ENCODE results near the gene SMO. TPM values are rescaled to one million over a fixed set of nuclear protein-coding genes. Genes with fewer than 3 reads are reported as not detected.
"Not testable (repeated sequence)": the region's sequence is repeated elsewhere in the genome, so short reads cannot be mapped to it uniquely, and the experiment has no call there.

The SMO gene
- total RNA-seq, 1 experiment from 2014 or later = 40.5 TPM

GRCh38 chr7:129163875-129164544, 24.4 kb upstream of the SMO start:
- Histone ChIP-seq H3K4me1 (no peaks in the 10 kb centered on the region), H3K27me3 (no peaks in the 10 kb centered on the region), H3K4me3 (no peak overlapping the region), H3K36me3 (peaks cover 7% of the 10 kb centered on the region), H3K27ac (no peak overlapping the region), H3K9me3 (replicated peaks) (no peaks in the 10 kb centered on the region)
- peak in 1 of 2 experiments; percentile 73 for DNase-seq

GRCh38 chr7:129166745-129167144, 21.7 kb upstream of the SMO start:
- Histone ChIP-seq H3K4me1 (no peaks in the 10 kb centered on the region), H3K27ac (no peak overlapping the region), H3K36me3 (peaks cover 7% of the 10 kb centered on the region), H3K9me3 (replicated peaks) (no peaks in the 10 kb centered on the region), H3K27me3 (no peaks in the 10 kb centered on the region), H3K4me3 (no peak overlapping the region)
- DNase-seq = no peak

GRCh38 chr7:129167817-129168216, 20.6 kb upstream of the SMO start:
- H3K36me3 ChIP-seq = peaks cover 7% of the 10 kb centered on the region
- no peaks in the 10 kb centered on the region for H3K27me3 ChIP-seq
- H3K4me1 ChIP-seq = no peaks in the 10 kb centered on the region
- DNase-seq = no peak
- H3K9me3 ChIP-seq (replicated peaks) = no peaks in the 10 kb centered on the region
- no peak overlapping the region for H3K4me3 ChIP-seq
- no peak overlapping the region for H3K27ac ChIP-seq

GRCh38 chr7:129168231-129169021, 20.0 kb upstream of the SMO start:
- Histone ChIP-seq H3K9me3 (replicated peaks) (no peaks in the 10 kb centered on the region), H3K36me3 (peaks cover 7% of the 10 kb centered on the region; the same call in 1 of the 2 replicates), H3K27me3 (no peaks in the 10 kb centered on the region), H3K4me1 (no peaks in the 10 kb centered on the region), H3K27ac (no peak overlapping the region), H3K4me3 (no peak overlapping the region)
- DNase-seq = no peak

GRCh38 chr7:129169171-129169671, 19.2 kb upstream of the SMO start:
- DNase-seq = no peak
- no peak overlapping the region for H3K27ac ChIP-seq
- no peak overlapping the region for H3K4me3 ChIP-seq
- no peaks in the 10 kb centered on the region for H3K9me3 ChIP-seq (replicated peaks)
- peaks cover 7% of the 10 kb centered on the region; the same call in 1 of the 2 replicates for H3K36me3 ChIP-seq
- no peaks in the 10 kb centered on the region for H3K4me1 ChIP-seq
- H3K27me3 ChIP-seq = no peaks in the 10 kb centered on the region

- Histone ChIP-seq H3K27me3 (no peaks in the 10 kb centered on the region), H3K4me3 (no peak overlapping the region), H3K4me1 (no peaks in the 10 kb centered on the region), H3K36me3 (peaks cover 7% of the 10 kb centered on the region; the same call in 1 of the 2 replicates), H3K9me3 (replicated peaks) (no peaks in the 10 kb centered on the region), H3K27ac (no peak overlapping the region)
- DNase-seq = no peak
Measured at GRCh38 chr7:129169686-129170440, 18.6 kb upstream of the SMO start.

- H3K4me3 ChIP-seq = no peak overlapping the region
- no peak for DNase-seq
Measured at GRCh38 chr7:129170441-129171021, 17.9 kb upstream of the SMO start.

GRCh38 chr7:129173861-129174260, 14.6 kb upstream of the SMO start:
- H3K9me3 ChIP-seq (replicated peaks); DNase-seq; H3K27me3 ChIP-seq; H3K27ac ChIP-seq; H3K4me1 ChIP-seq; H3K4me3 ChIP-seq; H3K36me3 ChIP-seq: not testable (repeated sequence)

More at GRCh38 chr7:129170441-129171021, 17.9 kb upstream of the SMO start:
- Histone ChIP-seq H3K27me3 (no peaks in the 10 kb centered on the region), H3K27ac (no peak overlapping the region), H3K36me3 (peaks cover 3% of the 10 kb centered on the region; the same call in 1 of the 2 replicates), H3K4me1 (no peaks in the 10 kb centered on the region), H3K9me3 (replicated peaks) (no peaks in the 10 kb centered on the region)

GRCh38 chr7:129176916-129177710, 11.3 kb upstream of the SMO start:
- Histone ChIP-seq H3K4me1 (no peaks in the 10 kb centered on the region), H3K4me3 (no peak overlapping the region), H3K9me3 (replicated peaks) (no peaks in the 10 kb centered on the region; the same call in 1 of the 2 replicates), H3K27me3 (no peaks in the 10 kb centered on the region), H3K27ac (no peak overlapping the region), H3K36me3 (no peaks in the 10 kb centered on the region)
- no peak for DNase-seq

GRCh38 chr7:129184981-129185670, 3.3 kb upstream of the SMO start:
- DNase-seq = peak; percentile 43 to 55
- H3K27me3 ChIP-seq = no peaks in the 10 kb centered on the region
- peaks cover 4% of the 10 kb centered on the region for H3K4me1 ChIP-seq
- H3K9me3 ChIP-seq (replicated peaks) = no peaks in the 10 kb centered on the region
- no peak overlapping the region for H3K4me3 ChIP-seq
- H3K27ac ChIP-seq = no peak overlapping the region
- no peaks in the 10 kb centered on the region for H3K36me3 ChIP-seq

GRCh38 chr7:129186749-129187260, 1.6 kb upstream of the SMO start:
- Histone ChIP-seq H3K9me3 (replicated peaks) (no peaks in the 10 kb centered on the region), H3K4me1 (peaks cover 9% of the 10 kb centered on the region), H3K27ac (no peak overlapping the region), H3K27me3 (no peaks in the 10 kb centered on the region), H3K36me3 (no peaks in the 10 kb centered on the region), H3K4me3 (no peak overlapping the region)
- DNase-seq = no peak

GRCh38 chr7:129187681-129188371, 607 bp upstream of the SMO start:
- DNase-seq = no peak
- Histone ChIP-seq H3K27ac (peak overlapping the region; percentile 40; the same call in 1 of the 2 replicates), H3K36me3 (0 out of 2 replicates have a peak, but pooled peaks cover 3% of the 10 kb centered on the region)

More at GRCh38 chr7:129187681-129188371, 607 bp upstream of the SMO start:
- no peaks in the 10 kb centered on the region for H3K9me3 ChIP-seq (replicated peaks)
- H3K27me3 ChIP-seq = no peaks in the 10 kb centered on the region
- H3K4me3 ChIP-seq = peak overlapping the region; percentile 89
- peaks cover 9% of the 10 kb centered on the region for H3K4me1 ChIP-seq
